Measurements from ENCODE around the gene PCDH9. TPM values are rescaled to one million over a fixed set of nuclear protein-coding genes. Genes with fewer than 3 reads are reported as not detected.

Gene PCDH9
- polyA plus RNA-seq (ENCODE audit: insufficient read length): 2.1 TPM

GRCh38 chr13:67229481-67230403, at the start of gene PCDH9:
Gene PCDH9 (minus strand): TSS chr13:67230336. CDS start chr13:67228440, 1,896 bp downstream.
- DNase-seq (ENCODE audit: low read depth): no peak

- DNase-seq (ENCODE audit: low read depth): no peak
Observed at GRCh38 chr13:67278235-67278634, 48.1 kb upstream of the PCDH9 start.

GRCh38 chr13:67277581-67277980, 47.4 kb upstream of the PCDH9 start:
- DNase-seq (ENCODE audit: low read depth): no peak

- DNase-seq (ENCODE audit: low read depth): no peak
Observed at GRCh38 chr13:67275351-67275960, 45.3 kb upstream of the PCDH9 start.

- DNase-seq (ENCODE audit: low read depth): no peak
Observed at GRCh38 chr13:67273001-67273400, 42.9 kb upstream of the PCDH9 start.

- no peak for DNase-seq (ENCODE audit: low read depth)
Observed at GRCh38 chr13:67267136-67267535, 37.0 kb upstream of the PCDH9 start.

- no peak for DNase-seq (ENCODE audit: low read depth)
Observed at GRCh38 chr13:67259208-67259607, 29.1 kb upstream of the PCDH9 start.

- DNase-seq (ENCODE audit: low read depth): no peak
Observed at GRCh38 chr13:67258482-67258881, 28.3 kb upstream of the PCDH9 start.

GRCh38 chr13:67238861-67239260, 8.7 kb upstream of the PCDH9 start:
- DNase-seq (ENCODE audit: low read depth): no peak

GRCh38 chr13:67238277-67238859, 8.2 kb upstream of the PCDH9 start:
- no peak for DNase-seq (ENCODE audit: low read depth)

- no peak for DNase-seq (ENCODE audit: low read depth)
Observed at GRCh38 chr13:67235265-67235664, 5.1 kb upstream of the PCDH9 start.

GRCh38 chr13:67232384-67232783, 2.2 kb upstream of the PCDH9 start:
- no peak for DNase-seq (ENCODE audit: low read depth)

- DNase-seq (ENCODE audit: low read depth): peak; percentile 81
Observed at GRCh38 chr13:67231289-67232000, 1.3 kb upstream of the PCDH9 start.

- DNase-seq (ENCODE audit: low read depth): peak; percentile 91
Observed at GRCh38 chr13:67230404-67231288, 510 bp upstream of the PCDH9 start.

- no peak for DNase-seq (ENCODE audit: low read depth)
Observed at GRCh38 chr13:67228916-67229315, 1.2 kb downstream of the PCDH9 start.

- no peak for DNase-seq (ENCODE audit: low read depth)
Observed at GRCh38 chr13:67228031-67228430, 2.1 kb downstream of the PCDH9 start.

GRCh38 chr13:67227131-67227983, 2.8 kb downstream of the PCDH9 start:
- DNase-seq (ENCODE audit: low read depth): no peak

GRCh38 chr13:67226696-67227095, 3.4 kb downstream of the PCDH9 start:
- DNase-seq (ENCODE audit: low read depth): no peak

- DNase-seq (ENCODE audit: low read depth): no peak
Observed at GRCh38 chr13:67225252-67226159, 4.6 kb downstream of the PCDH9 start.
